Astrocyte (in vitro differentiated cells and primary cell): ENCODE measurements around the gene USP48. TPM values are rescaled to one million over a fixed set of nuclear protein-coding genes. Genes with fewer than 3 reads are reported as not detected.

Source experiments
- DNase-seq: peaks from one replicate; pipeline ENCODE4 v3.0.0-alpha.2; 2010; ENCODE audit warnings: low read depth
- FAIRE-seq: peaks from 2 replicates; lab custom pipeline; 2011; peaks lifted over from hg19 to GRCh38; lab: Jason Lieb, UNC
- H2AFZ ChIP-seq: 2 replicates; pipeline ENCODE4 v1.6.0; 2012; ENCODE audit warnings: low read depth, low read length, inconsistent platforms
- H3K27ac ChIP-seq: 2 replicates; pipeline ENCODE4 v1.5.1; 2011; ENCODE audit warnings: low read depth, low read length, inconsistent platforms
- H3K27me3 ChIP-seq: 2 replicates; pipeline ENCODE4 v1.6.0; 2011; ENCODE audit warnings: low read length, inconsistent platforms; ENCODE audit not compliant: insufficient read depth
- H3K36me3 ChIP-seq: 2 replicates; pipeline ENCODE4 v1.5.1; 2011; ENCODE audit warnings: low read length, inconsistent platforms; ENCODE audit not compliant: insufficient read depth
- H3K4me1 ChIP-seq: 2 replicates; pipeline ENCODE4 v1.5.1; 2011; ENCODE audit warnings: low read length, inconsistent platforms; ENCODE audit not compliant: insufficient read depth
- H3K4me2 ChIP-seq: 2 replicates; pipeline ENCODE4 v1.6.0; 2012; ENCODE audit warnings: low read length, inconsistent platforms
- H3K4me3 ChIP-seq: 2 replicates; pipeline ENCODE4 v1.5.1; 2011; ENCODE audit warnings: low read depth, mild to moderate bottlenecking, low read length, inconsistent platforms; ENCODE audit not compliant: insufficient read depth
- H3K79me2 ChIP-seq: 2 replicates; pipeline ENCODE4 v1.6.0; 2012; ENCODE audit warnings: mild to moderate bottlenecking, low read length, inconsistent platforms; ENCODE audit not compliant: insufficient read depth
- H3K9ac ChIP-seq: 2 replicates; pipeline ENCODE4 v1.6.0; 2012; ENCODE audit warnings: mild to moderate bottlenecking, low read length, inconsistent platforms
- H3K9me3 ChIP-seq: 2 replicates; pipeline ENCODE4 v1.5.1; 2012; ENCODE audit warnings: low read depth, mild to moderate bottlenecking, low read length, inconsistent platforms; ENCODE audit not compliant: insufficient read depth
- H4K20me1 ChIP-seq: 2 replicates; pipeline ENCODE4 v1.6.0; 2012; ENCODE audit warnings: low read length, inconsistent platforms; ENCODE audit not compliant: insufficient read depth
- H3K27ac Mint-ChIP-seq: one replicate; pipeline ENCODE4 v1.8.0; 2021; ENCODE audit warnings: mild to moderate bottlenecking, mixed read lengths; ENCODE audit not compliant: unreplicated experiment
- H3K27me3 Mint-ChIP-seq: one replicate; pipeline ENCODE4 v1.8.0; 2021; ENCODE audit warnings: low read depth, mixed read lengths; ENCODE audit not compliant: unreplicated experiment
- H3K36me3 Mint-ChIP-seq: one replicate; pipeline ENCODE4 v1.8.0; 2021; ENCODE audit warnings: low read depth, mixed read lengths; ENCODE audit not compliant: unreplicated experiment
- H3K4me1 Mint-ChIP-seq: one replicate; pipeline ENCODE4 v1.8.0; 2021; ENCODE audit warnings: low read depth, mixed read lengths; ENCODE audit not compliant: unreplicated experiment
- H3K4me3 Mint-ChIP-seq: one replicate; pipeline ENCODE4 v1.8.0; 2021; ENCODE audit warnings: mild to moderate bottlenecking, moderate library complexity, mixed read lengths; ENCODE audit not compliant: unreplicated experiment
- H3K9me3 Mint-ChIP-seq: one replicate; pipeline ENCODE4 v1.8.0; 2021; ENCODE audit warnings: mild to moderate bottlenecking, mixed read lengths; ENCODE audit not compliant: unreplicated experiment
- CTCF ChIP-seq: IDR thresholded peaks from 2 replicates; pipeline ENCODE4 v1.5.1; 2011; ENCODE audit warnings: low read depth, mild to moderate bottlenecking, inconsistent platforms, low read length, moderate library complexity; ENCODE audit not compliant: insufficient read depth
- EZH2 ChIP-seq: IDR thresholded peaks from 2 replicates; pipeline ENCODE4 v1.6.1; 2012; ENCODE audit warnings: mild to moderate bottlenecking, low read length, inconsistent platforms; ENCODE audit not compliant: insufficient read depth
- total RNA-seq: library from RNA; stranded (reverse); gene quantifications from 2 replicates; pipeline ENCODE4 v1.2.1, GENCODE V29; 2021

The USP48 gene
- total RNA-seq, 1 donor from 2014 or later = 85.7 TPM

- Histone ChIP-seq H3K36me3 (no peaks in the 10 kb centered on the region), H3K27me3 (peaks cover 49% of the 10 kb centered on the region), H4K20me1 (peaks cover 23% of the 10 kb centered on the region), H3K4me1 (peaks cover 13% of the 10 kb centered on the region), H3K9ac (no peak overlapping the region), H3K4me2 (no peak overlapping the region), H3K4me3 (no peak overlapping the region), H3K9me3 (no peaks in the 10 kb centered on the region), H3K79me2 (no peaks in the 10 kb centered on the region), H3K27ac (no peak overlapping the region), H2AFZ (no peak overlapping the region)
- Mint-ChIP-seq H3K27ac (no peak overlapping the region), H3K27me3 (peaks cover 41% of the 10 kb centered on the region), H3K4me1 (peaks cover 2% of the 10 kb centered on the region), H3K36me3 (no peaks in the 10 kb centered on the region), H3K4me3 (no peak overlapping the region), H3K9me3 (no peaks in the 10 kb centered on the region)
- TF ChIP-seq EZH2 (no peak), CTCF (no peak)
- FAIRE-seq = no peak
- no peak for DNase-seq
Measured at GRCh38 chr1:21664806-21665588, 118.0 kb downstream of the USP48 start.

- Mint-ChIP-seq H3K4me1 (peaks cover 2% of the 10 kb centered on the region), H3K27ac (no peak overlapping the region), H3K27me3 (peaks cover 46% of the 10 kb centered on the region), H3K4me3 (peak overlapping the region; percentile 47), H3K36me3 (no peaks in the 10 kb centered on the region), H3K9me3 (no peaks in the 10 kb centered on the region)
- Histone ChIP-seq H3K27ac (no peak overlapping the region), H3K4me1 (peaks cover 6% of the 10 kb centered on the region), H3K79me2 (no peaks in the 10 kb centered on the region), H3K9ac (no peak overlapping the region), H2AFZ (no peak overlapping the region), H3K4me2 (no peak overlapping the region), H3K27me3 (peaks cover 46% of the 10 kb centered on the region), H3K36me3 (no peaks in the 10 kb centered on the region), H3K9me3 (no peaks in the 10 kb centered on the region), H3K4me3 (no peak overlapping the region), H4K20me1 (peaks cover 22% of the 10 kb centered on the region)
- no peak for DNase-seq
- no peak for TF ChIP-seq EZH2
- no peak for TF ChIP-seq CTCF
- FAIRE-seq = no peak
Measured at GRCh38 chr1:21663951-21664805, 118.8 kb downstream of the USP48 start.
